ENCODE results near the gene AFAP1L2.

Gene AFAP1L2

DNA sequence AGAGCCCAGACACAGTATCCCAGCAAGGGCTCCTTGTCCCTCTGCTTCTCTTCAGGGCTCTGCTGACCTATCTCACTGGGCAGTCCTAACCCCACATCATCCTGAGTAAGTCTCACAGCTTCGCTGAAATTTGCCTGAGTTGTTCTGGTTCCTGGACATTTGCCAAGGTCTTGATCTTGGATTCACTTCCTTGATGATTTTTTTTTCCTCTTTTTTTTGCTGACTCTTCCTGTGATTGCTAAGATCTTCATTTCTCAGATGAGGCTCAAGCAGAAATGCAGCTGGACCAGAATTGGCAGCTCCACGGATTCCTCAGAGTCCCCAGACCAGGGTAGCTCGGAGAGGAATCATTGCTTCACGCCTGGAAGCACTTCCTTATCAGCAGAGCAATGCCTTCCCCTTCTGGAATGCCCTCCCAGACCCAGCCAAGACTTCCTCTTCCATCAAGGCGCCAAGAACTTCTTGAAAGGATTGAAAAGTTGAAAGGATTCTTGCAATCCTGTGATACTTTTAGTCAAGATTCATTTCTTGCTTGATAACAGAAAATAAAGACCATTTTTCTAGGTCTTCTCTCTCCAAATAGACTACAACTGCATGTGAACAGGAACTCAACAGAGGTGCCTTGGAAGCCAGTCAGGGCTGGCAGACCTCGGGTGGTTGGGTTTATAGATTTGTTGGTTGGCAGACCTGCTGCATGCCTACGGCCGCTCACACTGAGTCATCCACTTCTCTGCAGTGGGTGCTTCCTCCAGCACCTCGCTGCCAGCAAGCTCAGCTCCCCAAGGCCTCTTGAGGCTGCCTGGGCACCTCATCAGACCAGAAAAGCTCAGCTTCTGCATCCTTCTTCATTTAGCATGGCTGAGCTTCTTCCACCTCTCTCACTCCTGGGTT lies 8.8 kb upstream of the AFAP1L2 start:
- DNase-seq (ENCODE audit: low read depth in 2 of 2), result no peak

DNA sequence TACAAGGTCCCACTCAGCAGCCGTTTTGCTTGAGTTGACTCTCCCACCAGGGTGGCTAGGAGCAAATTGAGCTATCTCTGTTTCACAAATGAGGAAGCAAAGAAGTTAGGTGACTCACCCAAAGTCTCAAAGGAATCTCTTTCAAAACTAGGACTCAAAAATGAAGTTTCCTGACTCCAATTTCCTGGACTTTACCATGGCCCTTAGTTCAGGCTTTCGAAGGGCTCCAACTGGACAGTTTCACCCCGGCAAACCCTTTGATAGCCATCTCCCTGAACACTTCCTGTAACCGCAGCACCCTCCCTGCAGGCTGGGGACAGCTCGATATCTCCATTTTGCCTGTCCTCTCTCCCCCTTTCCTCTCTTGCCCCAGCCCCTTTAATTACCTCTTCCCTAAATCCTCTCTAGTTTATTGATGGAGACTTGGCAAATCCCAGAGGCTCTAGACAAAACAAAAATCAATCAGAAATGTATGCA lies 4.7 kb upstream of the AFAP1L2 start:
- DNase-seq (ENCODE audit: low read depth in 2 of 2), result no peak

- DNase-seq (ENCODE audit: low read depth in 2 of 2), result no peak
Measured at GRCh38 chr10:114408112-114408967, 4.0 kb upstream of the AFAP1L2 start.

DNA sequence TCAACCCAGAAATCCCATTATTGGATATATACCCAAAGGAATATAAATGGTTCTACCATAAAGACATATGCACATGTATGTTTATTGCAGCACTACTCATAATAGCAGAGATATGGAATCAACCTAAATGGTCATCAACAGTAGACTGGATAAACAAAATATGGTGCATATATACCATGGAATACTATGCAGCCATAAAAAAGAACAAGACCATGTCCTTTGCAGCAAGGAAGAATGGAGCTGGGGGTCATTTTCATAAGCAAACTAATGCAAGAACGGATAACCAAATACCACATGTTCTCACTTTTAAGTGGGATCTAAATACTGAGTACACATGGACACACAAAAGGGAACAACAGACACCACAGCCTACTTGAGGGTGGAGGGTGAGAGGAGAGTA lies 2.2 kb upstream of the AFAP1L2 start:
- no peak for DNase-seq (ENCODE audit: low read depth in 2 of 2)

DNA sequence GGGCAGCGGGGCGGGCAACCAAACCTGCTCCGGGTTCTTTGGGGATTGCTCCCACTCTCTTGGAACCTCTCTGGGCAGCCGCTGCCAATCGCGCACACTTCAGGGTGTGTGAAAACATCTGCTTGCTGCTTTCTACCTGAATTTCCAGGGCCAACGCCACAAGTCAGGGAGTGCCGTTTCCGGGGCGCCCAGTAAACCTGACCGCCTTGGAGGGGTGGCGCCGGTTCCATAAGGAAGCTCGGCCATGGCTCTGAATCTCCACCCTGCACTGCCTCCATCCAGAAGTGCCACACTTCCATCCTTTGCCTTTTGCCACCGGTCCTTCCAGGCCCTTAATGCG lies 679 bp upstream of the AFAP1L2 start:
- DNase-seq (ENCODE audit: low read depth in 2 of 2), result no peak

DNA sequence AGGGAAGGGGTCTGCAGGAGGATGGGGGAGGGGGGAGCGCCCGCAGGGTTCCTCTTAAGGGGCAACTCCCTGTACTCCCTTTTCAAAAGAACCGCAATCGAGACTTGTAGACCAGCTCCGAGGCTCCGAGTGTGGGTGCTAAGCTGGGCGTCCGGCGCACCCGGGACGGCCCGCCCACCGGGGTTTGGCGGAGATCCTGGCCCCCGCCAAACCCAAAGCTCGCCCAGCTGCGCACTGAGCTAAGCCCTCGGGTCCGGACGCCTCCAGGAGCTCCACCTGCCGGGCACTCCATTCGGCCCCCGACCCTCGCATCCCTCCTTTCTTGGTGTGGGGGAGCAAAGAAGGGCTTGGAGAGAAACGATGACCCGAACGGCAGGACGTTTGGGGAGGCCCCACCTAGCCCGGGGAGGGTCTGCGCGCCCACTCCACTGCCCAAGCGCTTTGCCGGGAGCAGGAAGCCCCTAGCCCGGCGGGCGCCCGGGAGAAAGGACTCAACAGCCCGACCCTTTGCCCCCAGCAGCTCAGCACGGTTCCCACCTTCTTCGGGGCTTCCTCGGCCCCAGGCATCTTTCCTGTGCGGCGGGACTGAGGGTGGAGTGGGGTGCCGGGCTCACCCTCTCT lies 651 bp downstream of the AFAP1L2 start:
- DNase-seq (ENCODE audit: low read depth in 2 of 2), result no peak

- DNase-seq (ENCODE audit: low read depth in 2 of 2), result no peak
Measured at GRCh38 chr10:114402871-114403540, 1.3 kb downstream of the AFAP1L2 start.

DNA sequence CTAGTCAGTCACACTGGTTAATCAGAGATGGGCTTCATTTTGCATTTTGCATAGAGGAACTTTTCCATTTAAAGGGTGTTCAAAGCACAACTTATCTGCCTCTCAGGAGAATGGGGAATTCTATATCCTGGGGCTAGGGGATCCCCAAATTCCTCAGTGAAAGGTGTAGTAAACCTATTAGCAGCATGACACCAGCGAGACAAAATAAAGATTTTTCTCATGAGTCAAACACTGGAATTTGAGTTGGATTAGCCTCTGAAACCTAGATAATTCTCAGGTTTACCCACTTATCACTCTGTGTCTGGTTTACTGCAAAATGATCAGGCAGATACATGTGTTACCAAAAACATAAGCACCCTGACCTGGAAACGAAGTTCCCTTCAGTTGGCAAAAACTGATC lies 2.1 kb downstream of the AFAP1L2 start:
- DNase-seq (ENCODE audit: low read depth in 2 of 2), result no peak

- no peak for DNase-seq (ENCODE audit: low read depth in 2 of 2)
Measured at GRCh38 chr10:114401195-114401791, 3.0 kb downstream of the AFAP1L2 start.

GRCh38 chr10:114400091-114400490 lies 4.2 kb downstream of the AFAP1L2 start:
- no peak for DNase-seq (ENCODE audit: low read depth in 2 of 2)

DNA sequence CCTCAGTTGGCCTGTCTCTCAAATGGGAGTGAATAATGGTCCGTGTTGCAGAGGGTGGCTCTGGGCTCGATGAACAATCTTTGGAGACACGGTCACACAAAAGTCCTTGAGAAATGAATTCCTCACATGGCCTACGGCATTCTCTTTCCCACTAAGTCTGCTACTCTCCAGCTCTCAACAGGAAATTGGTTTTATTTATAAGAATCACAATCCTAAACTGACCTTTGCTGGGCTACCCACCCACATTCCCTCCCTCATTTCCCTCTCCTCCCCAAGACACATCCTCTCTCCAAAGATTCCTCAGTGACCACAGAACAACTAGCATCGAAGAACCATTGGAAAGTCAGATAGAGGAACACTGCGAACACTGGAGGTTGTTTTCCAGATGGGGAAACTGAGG lies 4.7 kb downstream of the AFAP1L2 start:
- DNase-seq (ENCODE audit: low read depth in 2 of 2), result no peak

GRCh38 chr10:114398587-114399331 lies 5.5 kb downstream of the AFAP1L2 start:
- DNase-seq (ENCODE audit: low read depth in 2 of 2), result no peak

DNA sequence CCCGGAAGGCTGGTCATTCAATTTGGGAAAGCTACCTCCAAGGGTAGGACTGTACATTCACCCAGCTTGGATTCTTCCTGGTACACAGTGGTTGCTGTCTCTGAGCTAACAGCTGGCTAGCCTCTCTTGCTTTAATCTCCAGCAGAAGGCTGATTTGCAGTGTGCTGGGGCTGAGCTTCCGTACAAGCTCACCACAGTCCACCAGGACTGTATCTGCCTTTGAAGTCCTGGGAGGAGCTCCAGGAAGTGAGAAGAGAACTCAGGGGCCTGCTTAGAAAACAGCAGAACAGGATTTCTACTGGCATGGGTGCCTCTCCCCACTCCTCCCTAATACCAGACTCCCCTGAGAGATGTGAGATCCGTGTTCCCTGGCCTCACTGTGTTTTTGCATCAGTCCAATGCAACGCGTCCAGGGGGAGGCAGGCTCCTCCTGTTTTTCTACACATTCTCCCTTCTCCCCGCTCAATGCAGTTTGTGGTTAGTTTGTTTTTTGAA lies 6.6 kb downstream of the AFAP1L2 start:
- no peak for DNase-seq (ENCODE audit: low read depth in 2 of 2)

GRCh38 chr10:114396464-114396863 lies 7.8 kb downstream of the AFAP1L2 start:
- DNase-seq (ENCODE audit: low read depth in 2 of 2), result no peak

GRCh38 chr10:114395366-114396022 lies 8.8 kb downstream of the AFAP1L2 start:
- no peak for DNase-seq (ENCODE audit: low read depth in 2 of 2)

DNA sequence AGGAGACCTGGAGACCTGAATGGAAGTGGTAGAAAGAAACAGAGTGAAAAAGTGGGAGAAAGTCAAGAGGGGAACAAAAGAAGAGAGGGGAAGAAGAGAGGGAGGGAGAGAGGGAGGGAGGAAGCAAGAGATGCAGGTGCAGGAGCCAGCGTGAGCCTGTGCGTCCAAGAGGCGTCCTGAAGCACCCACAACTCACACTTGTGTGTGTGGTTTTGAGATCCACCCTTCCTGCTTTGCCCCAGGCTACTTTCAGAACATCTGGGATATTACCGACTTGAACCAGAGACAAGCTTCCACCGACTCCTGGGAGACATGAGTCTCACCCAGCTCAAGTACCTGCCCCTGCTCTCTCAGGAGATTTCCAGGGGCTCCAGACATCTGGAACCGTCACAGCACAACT lies 9.8 kb downstream of the AFAP1L2 start:
- DNase-seq (ENCODE audit: low read depth in 2 of 2), result no peak

GRCh38 chr10:114393886-114394285 lies 10.4 kb downstream of the AFAP1L2 start:
- DNase-seq (ENCODE audit: low read depth in 2 of 2), result no peak

DNA sequence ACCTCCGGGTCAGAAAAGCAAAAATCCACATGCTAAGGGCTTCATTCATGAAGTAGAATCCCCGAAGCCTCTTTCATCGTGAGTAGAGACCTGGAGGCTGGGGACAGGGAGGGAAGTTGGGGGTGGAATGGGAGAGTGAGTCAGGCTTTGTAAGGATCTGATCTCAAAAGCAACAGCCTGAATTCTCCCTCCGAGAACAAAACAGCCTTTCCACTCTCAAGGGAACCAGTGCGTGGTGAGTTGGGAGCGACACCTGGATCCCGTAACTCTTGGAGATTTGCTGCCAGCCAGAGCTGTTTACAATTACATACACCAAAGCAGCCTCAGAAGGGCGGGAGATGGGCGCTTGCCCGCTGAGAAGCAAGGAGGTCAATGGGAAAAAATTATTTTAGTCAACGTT lies 10.8 kb downstream of the AFAP1L2 start:
- DNase-seq (ENCODE audit: low read depth in 2 of 2), result no peak

DNA sequence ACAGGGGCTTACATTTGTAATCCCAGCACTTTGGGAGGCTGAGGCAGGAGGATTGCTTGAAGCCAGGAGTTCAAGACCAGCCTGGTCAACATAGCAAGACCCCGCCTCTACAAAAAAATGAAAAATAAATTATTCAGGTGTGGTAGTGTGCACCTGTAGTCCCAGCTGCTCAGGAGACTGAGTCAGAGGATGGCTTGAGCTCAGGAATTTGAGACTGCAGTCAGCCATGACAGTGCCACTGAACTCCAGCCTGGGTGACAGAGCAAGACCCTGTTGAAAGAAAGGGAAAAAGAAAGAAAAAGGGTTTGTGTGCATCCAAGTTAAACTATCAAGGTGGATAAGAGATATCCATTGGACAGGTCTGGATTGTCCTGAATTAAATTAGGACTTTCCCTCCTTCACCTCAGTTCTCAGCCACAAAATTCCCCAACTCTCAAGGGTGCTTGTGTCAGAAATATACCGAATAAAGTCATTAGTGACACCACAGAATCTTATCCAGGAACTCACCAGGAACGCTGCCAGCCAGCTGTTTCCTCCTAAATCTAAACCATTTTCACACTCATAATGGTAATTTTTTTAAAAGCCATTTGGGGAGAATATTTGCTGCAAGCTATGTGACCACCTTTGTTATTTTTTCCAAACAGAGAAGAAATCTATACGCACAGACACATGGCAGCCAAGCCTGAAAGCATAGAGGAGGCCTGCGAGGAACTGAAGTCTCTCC lies 12.0 kb downstream of the AFAP1L2 start:
- DNase-seq (ENCODE audit: low read depth in 2 of 2), result no peak
